Measurements from ENCODE around the gene ERAP2.

Gene ERAP2, protein sequence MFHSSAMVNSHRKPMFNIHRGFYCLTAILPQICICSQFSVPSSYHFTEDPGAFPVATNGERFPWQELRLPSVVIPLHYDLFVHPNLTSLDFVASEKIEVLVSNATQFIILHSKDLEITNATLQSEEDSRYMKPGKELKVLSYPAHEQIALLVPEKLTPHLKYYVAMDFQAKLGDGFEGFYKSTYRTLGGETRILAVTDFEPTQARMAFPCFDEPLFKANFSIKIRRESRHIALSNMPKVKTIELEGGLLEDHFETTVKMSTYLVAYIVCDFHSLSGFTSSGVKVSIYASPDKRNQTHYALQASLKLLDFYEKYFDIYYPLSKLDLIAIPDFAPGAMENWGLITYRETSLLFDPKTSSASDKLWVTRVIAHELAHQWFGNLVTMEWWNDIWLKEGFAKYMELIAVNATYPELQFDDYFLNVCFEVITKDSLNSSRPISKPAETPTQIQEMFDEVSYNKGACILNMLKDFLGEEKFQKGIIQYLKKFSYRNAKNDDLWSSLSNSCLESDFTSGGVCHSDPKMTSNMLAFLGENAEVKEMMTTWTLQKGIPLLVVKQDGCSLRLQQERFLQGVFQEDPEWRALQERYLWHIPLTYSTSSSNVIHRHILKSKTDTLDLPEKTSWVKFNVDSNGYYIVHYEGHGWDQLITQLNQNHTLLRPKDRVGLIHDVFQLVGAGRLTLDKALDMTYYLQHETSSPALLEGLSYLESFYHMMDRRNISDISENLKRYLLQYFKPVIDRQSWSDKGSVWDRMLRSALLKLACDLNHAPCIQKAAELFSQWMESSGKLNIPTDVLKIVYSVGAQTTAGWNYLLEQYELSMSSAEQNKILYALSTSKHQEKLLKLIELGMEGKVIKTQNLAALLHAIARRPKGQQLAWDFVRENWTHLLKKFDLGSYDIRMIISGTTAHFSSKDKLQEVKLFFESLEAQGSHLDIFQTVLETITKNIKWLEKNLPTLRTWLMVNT

DNA sequence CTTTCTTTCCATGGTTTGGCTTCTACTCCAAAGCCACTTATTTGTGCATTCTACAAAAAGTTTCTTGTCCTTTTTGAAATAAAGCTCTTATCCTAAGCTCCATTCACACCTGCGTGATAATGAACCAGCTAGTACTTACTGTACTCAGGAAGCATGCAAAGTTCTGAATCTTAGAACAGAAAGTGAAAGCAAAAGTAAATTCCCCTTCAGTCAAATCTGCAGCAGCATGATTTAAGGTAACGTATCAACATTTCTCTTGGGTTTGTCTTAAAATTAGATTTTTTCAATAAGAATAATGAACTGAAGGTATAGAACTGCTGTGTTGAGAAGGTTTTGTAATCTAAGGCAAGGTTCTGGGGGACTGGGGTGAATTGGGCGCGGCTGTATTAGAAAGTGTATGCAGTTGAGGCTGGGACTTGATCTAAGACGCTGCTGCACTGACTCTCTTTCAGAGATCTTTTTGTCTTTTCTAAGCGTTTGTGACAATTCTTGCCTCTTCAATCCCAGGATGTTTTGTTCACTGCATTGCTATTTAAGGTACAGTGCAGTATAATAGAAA lies at the start of gene ERAP2:
TSS of gene ERAP2 (plus strand) at position 209 of the 559 bp plus-strand sequence. CDS start 3,186 bp downstream, outside the sequence.
- TF ChIP-seq EGR1 (IDR thresholded peaks at IDR 0.05) (no peak), YY1 (IDR thresholded peaks at IDR 0.05; ENCODE audit: low read depth) (no peak), FOXM1 (IDR thresholded peaks at IDR 0.05; ENCODE audit: borderline replicate concordance, low read depth) (no peak), TAF1 (IDR thresholded peaks at IDR 0.05; ENCODE audit: low read depth) (no peak), RAD21 (IDR thresholded peaks at IDR 0.05; ENCODE audit: low read depth) (no peak), TCF12 (IDR thresholded peaks at IDR 0.05; ENCODE audit: low read depth) (no peak), ZBTB7A (IDR thresholded peaks at IDR 0.05; ENCODE audit: low read depth) (no peak), EP300 (IDR thresholded peaks at IDR 0.05; ENCODE audit: borderline replicate concordance) (no peak), NFIC (IDR thresholded peaks at IDR 0.05) (no peak), TEAD4 (IDR thresholded peaks at IDR 0.05) (no peak), CREB1 (IDR thresholded peaks at IDR 0.05; ENCODE audit: low read depth) (no peak), CEBPB (IDR thresholded peaks at IDR 0.05) (no peak)
- TF ChIP-seq, protein P1, sequence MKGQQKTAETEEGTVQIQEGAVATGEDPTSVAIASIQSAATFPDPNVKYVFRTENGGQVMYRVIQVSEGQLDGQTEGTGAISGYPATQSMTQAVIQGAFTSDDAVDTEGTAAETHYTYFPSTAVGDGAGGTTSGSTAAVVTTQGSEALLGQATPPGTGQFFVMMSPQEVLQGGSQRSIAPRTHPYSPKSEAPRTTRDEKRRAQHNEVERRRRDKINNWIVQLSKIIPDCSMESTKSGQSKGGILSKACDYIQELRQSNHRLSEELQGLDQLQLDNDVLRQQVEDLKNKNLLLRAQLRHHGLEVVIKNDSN (IDR thresholded peaks at IDR 0.05) = no peak
- TF ChIP-seq, protein P2, sequence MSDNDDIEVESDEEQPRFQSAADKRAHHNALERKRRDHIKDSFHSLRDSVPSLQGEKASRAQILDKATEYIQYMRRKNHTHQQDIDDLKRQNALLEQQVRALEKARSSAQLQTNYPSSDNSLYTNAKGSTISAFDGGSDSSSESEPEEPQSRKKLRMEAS (IDR thresholded peaks at IDR 0.05) = no peak
- TF ChIP-seq, protein P3, sequence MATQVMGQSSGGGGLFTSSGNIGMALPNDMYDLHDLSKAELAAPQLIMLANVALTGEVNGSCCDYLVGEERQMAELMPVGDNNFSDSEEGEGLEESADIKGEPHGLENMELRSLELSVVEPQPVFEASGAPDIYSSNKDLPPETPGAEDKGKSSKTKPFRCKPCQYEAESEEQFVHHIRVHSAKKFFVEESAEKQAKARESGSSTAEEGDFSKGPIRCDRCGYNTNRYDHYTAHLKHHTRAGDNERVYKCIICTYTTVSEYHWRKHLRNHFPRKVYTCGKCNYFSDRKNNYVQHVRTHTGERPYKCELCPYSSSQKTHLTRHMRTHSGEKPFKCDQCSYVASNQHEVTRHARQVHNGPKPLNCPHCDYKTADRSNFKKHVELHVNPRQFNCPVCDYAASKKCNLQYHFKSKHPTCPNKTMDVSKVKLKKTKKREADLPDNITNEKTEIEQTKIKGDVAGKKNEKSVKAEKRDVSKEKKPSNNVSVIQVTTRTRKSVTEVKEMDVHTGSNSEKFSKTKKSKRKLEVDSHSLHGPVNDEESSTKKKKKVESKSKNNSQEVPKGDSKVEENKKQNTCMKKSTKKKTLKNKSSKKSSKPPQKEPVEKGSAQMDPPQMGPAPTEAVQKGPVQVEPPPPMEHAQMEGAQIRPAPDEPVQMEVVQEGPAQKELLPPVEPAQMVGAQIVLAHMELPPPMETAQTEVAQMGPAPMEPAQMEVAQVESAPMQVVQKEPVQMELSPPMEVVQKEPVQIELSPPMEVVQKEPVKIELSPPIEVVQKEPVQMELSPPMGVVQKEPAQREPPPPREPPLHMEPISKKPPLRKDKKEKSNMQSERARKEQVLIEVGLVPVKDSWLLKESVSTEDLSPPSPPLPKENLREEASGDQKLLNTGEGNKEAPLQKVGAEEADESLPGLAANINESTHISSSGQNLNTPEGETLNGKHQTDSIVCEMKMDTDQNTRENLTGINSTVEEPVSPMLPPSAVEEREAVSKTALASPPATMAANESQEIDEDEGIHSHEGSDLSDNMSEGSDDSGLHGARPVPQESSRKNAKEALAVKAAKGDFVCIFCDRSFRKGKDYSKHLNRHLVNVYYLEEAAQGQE (IDR thresholded peaks at IDR 0.05; ENCODE audit: low read depth) = no peak

DNA sequence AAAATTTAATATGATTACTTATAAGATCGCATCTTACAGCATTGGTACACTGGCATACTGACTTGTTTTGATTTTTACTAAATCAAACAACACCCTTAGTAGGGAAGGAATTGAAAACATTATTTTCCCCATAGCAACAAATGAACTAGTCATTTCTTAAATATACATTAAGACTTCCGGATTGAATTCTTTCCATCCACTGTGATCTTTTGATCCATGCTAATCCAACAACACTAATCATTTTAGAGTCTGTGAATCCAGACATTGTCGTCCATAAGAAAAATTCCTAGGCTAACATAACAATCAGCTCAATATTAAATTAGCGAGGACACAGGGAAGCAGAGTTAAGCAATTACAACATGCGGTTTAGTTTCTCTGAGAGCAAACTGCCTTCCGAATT lies 47.0 kb upstream of the ERAP2 start:
- no peak for TF ChIP-seq TEAD4 (IDR thresholded peaks at IDR 0.05)
- TF ChIP-seq YY1 (IDR thresholded peaks at IDR 0.05; ENCODE audit: low read depth) = no peak
- no peak for TF ChIP-seq TAF1 (IDR thresholded peaks at IDR 0.05; ENCODE audit: low read depth)
- TF ChIP-seq, protein P1 (IDR thresholded peaks at IDR 0.05) = no peak
- TF ChIP-seq, protein P2 (IDR thresholded peaks at IDR 0.05) = no peak
- no peak for TF ChIP-seq RAD21 (IDR thresholded peaks at IDR 0.05; ENCODE audit: low read depth)
- no peak for TF ChIP-seq CREB1 (IDR thresholded peaks at IDR 0.05; ENCODE audit: low read depth)
- TF ChIP-seq FOXM1 (IDR thresholded peaks at IDR 0.05; ENCODE audit: borderline replicate concordance, low read depth) = no peak
- no peak for TF ChIP-seq CEBPB (IDR thresholded peaks at IDR 0.05)
- no peak for TF ChIP-seq EP300 (IDR thresholded peaks at IDR 0.05; ENCODE audit: borderline replicate concordance)
- no peak for TF ChIP-seq NFIC (IDR thresholded peaks at IDR 0.05)
- TF ChIP-seq, protein P3 (IDR thresholded peaks at IDR 0.05; ENCODE audit: low read depth) = no peak
- no peak for TF ChIP-seq EGR1 (IDR thresholded peaks at IDR 0.05)
- TF ChIP-seq ZBTB7A (IDR thresholded peaks at IDR 0.05; ENCODE audit: low read depth) = no peak
- no peak for TF ChIP-seq TCF12 (IDR thresholded peaks at IDR 0.05; ENCODE audit: low read depth)

DNA sequence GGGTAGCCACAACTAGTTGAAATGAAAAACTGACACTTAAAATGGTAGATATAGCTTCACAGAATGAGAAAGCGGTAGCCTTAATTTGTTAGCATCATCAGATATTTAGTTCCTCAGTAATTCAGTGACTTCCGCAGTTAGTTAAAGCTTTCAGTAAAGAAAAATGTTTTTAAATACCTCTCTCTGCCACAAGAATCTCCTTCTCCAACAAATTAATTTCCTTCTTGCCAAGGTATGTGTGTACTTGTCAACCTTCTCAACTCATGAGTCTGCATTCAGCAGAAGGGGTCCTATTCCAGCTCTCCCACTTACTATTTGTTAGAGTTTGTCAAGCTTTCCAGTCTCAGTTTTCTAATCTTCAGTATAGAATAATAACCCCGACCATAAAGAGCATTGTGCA lies 42.3 kb upstream of the ERAP2 start:
- TF ChIP-seq NFIC (IDR thresholded peaks at IDR 0.05) (no peak), FOXM1 (IDR thresholded peaks at IDR 0.05; ENCODE audit: borderline replicate concordance, low read depth) (no peak), TAF1 (IDR thresholded peaks at IDR 0.05; ENCODE audit: low read depth) (no peak), TEAD4 (IDR thresholded peaks at IDR 0.05) (no peak), EP300 (IDR thresholded peaks at IDR 0.05; ENCODE audit: borderline replicate concordance) (no peak), CREB1 (IDR thresholded peaks at IDR 0.05; ENCODE audit: low read depth) (no peak), RAD21 (IDR thresholded peaks at IDR 0.05; ENCODE audit: low read depth) (no peak), YY1 (IDR thresholded peaks at IDR 0.05; ENCODE audit: low read depth) (no peak), CEBPB (IDR thresholded peaks at IDR 0.05) (no peak), ZBTB7A (IDR thresholded peaks at IDR 0.05; ENCODE audit: low read depth) (no peak)
- TF ChIP-seq, protein P3 (IDR thresholded peaks at IDR 0.05; ENCODE audit: low read depth) = no peak
- TF ChIP-seq, protein P1 (IDR thresholded peaks at IDR 0.05) = no peak
- TF ChIP-seq, protein P2 (IDR thresholded peaks at IDR 0.05) = no peak
